Effector memory CD4-positive, alpha-beta T cell (primary cell): ENCODE measurements around the gene GSN.

Source experiments
- DNase-seq, 3 donors: peaks; one replicate each; pipeline ENCODE4 v3.0.0-alpha.2; 2020
- H3K27ac ChIP-seq: 2 replicates; pipeline ENCODE4 v1.7.0; 2013; ENCODE audit warnings: mild to moderate bottlenecking, low read length, moderate library complexity; ENCODE audit not compliant: insufficient read depth, poor library complexity, severe bottlenecking
- H3K27me3 ChIP-seq: replicated peaks from 2 replicates; pipeline ENCODE4 v1.7.0; 2013; ENCODE audit warnings: mild to moderate bottlenecking, low read length; ENCODE audit not compliant: insufficient read depth, control insufficient read depth, poor library complexity, severe bottlenecking
- H3K36me3 ChIP-seq: 2 replicates; pipeline ENCODE4 v1.7.0; 2013; ENCODE audit warnings: mild to moderate bottlenecking, low read length, moderate library complexity; ENCODE audit not compliant: control insufficient read depth, insufficient read depth
- H3K4me1 ChIP-seq: 2 replicates; pipeline ENCODE4 v1.7.0; 2013; ENCODE audit warnings: low read length, mild to moderate bottlenecking; ENCODE audit not compliant: control insufficient read depth, insufficient read depth, poor library complexity, severe bottlenecking
- H3K4me3 ChIP-seq: 2 replicates; pipeline ENCODE4 v1.7.0; 2013; ENCODE audit warnings: low read length, low read depth, mild to moderate bottlenecking; ENCODE audit not compliant: insufficient read depth, poor library complexity, severe bottlenecking
- H3K9me3 ChIP-seq: 2 replicates; pipeline ENCODE4 v1.7.0; 2013; ENCODE audit warnings: mild to moderate bottlenecking, low read length, moderate library complexity; ENCODE audit not compliant: control insufficient read depth

Gene GSN

GRCh38 chr9:121369595-121370265 lies 101.8 kb downstream of the GSN start, which contains the start of gene STOM:
Gene STOM (minus strand): TSS chr9:121370250. CDS start chr9:121370187, 63 bp downstream.
- Histone ChIP-seq H3K27me3 (no peaks in the 10 kb centered on the region), H3K4me3 (peak within 1 kb of the TSS; percentile 90), H3K36me3 (no peaks in the 10 kb centered on the region), H3K9me3 (no peaks in the 10 kb centered on the region), H3K4me1 (peaks cover 7% of the 10 kb centered on the region), H3K27ac (peak within 1 kb of the TSS; percentile 85)
- peak; percentile 53 to 60 (median 56) for DNase-seq

- peaks cover 7% of the 10 kb centered on the region for H3K4me1 ChIP-seq
- H3K9me3 ChIP-seq = no peaks in the 10 kb centered on the region
- DNase-seq = no peak
- no peaks in the 10 kb centered on the region for H3K27me3 ChIP-seq
- H3K4me3 ChIP-seq = no peak overlapping the region
- H3K27ac ChIP-seq = no peak overlapping the region
- no peaks in the 10 kb centered on the region for H3K36me3 ChIP-seq
These were observed 103.6 kb downstream of the GSN start for GRCh38 chr9:121371495-121372061.

DNA sequence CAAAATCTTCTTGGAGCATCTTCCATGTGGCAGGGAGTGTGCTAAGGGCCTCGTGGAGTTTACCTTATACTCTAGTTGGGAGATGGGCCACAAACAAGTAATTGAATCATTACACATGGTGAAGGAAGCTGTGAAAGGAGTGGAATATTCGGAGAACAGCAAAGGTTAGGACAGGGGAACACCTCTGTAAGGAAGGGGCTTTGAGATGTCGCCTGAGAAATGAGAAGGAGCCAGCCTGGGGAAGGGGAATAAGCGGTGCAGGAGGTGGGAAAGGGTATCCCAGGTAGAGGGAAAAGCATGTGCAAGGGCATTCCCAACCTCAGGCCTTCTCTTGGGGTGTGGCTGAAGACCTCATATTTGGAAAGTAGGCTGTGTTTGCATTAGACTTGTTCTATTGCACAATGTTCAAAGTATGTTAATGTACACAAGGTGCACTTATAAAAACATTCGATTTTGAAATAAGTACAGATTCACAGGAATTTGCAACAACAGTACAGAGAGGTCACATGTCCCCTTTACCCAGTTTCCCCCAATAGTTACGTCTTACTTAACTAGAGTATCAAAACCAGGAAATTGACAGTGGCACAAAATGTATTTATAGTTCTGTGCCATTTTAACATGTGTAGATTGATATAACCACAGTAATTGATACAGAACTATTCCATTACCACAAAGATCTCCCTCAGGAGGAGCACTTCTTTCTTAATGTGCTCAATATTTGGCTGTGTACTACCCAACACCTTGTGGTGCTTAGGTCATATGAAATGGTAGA lies 104.5 kb downstream of the GSN start:
- H3K36me3 ChIP-seq = no peaks in the 10 kb centered on the region
- no peak for DNase-seq
- H3K4me3 ChIP-seq = no peak overlapping the region
- peaks cover 7% of the 10 kb centered on the region for H3K4me1 ChIP-seq
- H3K9me3 ChIP-seq = no peaks in the 10 kb centered on the region
- H3K27ac ChIP-seq = no peak overlapping the region
- H3K27me3 ChIP-seq = no peaks in the 10 kb centered on the region

DNA sequence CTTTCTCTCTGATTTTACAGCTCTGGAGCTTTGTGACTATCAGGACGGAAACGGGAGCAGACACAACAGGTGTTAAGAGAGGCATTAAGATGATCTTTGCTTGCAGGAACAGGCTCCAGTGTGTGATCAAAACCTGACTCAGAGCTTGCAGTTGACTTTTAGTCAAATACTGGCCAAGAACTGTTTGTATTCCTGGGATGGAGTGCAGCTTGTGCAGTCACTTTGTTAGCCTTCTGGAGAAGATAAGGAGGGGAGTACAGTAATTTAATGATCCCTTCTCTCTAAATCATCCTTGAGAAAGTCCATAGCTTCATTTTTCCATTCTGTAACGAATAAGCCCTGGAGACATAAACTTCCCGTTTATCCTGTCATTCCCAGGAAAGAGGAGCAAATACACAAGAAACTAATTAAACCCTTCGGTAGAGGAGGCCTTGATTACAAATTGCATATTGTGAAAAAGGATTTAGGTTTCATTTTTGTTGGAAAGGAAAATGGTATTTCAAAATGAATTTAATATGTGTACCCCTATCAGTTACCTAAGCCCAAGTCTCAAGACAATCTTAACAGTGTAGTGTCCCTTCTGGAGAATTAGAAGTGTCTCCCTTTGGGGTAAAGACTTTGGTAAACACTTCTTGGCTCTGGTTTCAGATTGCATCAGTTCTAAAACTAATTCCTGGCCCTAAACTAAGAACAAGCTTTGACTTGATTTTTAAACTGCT lies 105.2 kb downstream of the GSN start:
- H3K27ac ChIP-seq = no peak overlapping the region

DNA sequence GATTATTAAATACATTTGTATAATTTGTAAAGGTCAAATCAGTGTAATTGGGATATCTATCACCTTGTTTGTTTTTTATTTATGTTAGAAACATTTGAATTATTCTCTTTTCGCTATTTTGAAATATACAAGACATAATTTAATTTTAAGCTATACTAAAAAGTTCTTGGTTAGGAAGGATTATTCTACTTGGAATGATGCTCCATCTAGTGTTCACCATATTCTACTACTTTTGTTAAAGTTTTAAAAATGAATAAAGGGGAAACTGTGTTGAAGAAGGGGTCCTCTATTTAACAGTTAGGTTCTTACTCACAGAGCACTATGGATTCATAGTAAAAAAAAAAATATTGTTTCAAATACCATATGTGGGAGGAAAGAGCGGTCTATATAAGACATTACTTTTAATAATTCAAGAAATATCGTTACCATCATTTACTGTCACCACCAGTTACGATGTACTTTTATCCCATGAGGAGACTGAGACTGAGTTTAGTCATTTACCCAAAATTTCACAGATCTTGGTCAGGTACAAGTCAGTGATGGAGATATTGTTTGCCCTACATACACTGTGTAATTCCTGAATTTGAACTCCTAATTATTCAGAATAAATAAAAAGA lies 108.4 kb downstream of the GSN start:
- Histone ChIP-seq H3K27ac (no peak overlapping the region), H3K36me3 (no peaks in the 10 kb centered on the region), H3K4me3 (no peak overlapping the region), H3K4me1 (no peaks in the 10 kb centered on the region), H3K9me3 (no peaks in the 10 kb centered on the region), H3K27me3 (no peaks in the 10 kb centered on the region)
- DNase-seq = no peak

More for the DNA sequence above, 105.2 kb downstream of the GSN start:
- Histone ChIP-seq H3K4me1 (peaks cover 7% of the 10 kb centered on the region), H3K36me3 (no peaks in the 10 kb centered on the region), H3K27me3 (no peaks in the 10 kb centered on the region), H3K9me3 (no peaks in the 10 kb centered on the region), H3K4me3 (no peak overlapping the region)
- DNase-seq = no peak

- H3K4me1 ChIP-seq = no peaks in the 10 kb centered on the region
- no peaks in the 10 kb centered on the region for H3K36me3 ChIP-seq
- H3K9me3 ChIP-seq = no peaks in the 10 kb centered on the region
- no peak overlapping the region for H3K4me3 ChIP-seq
- H3K27ac ChIP-seq = no peak overlapping the region
- H3K27me3 ChIP-seq = no peaks in the 10 kb centered on the region
- DNase-seq = no peak
These were observed 112.9 kb downstream of the GSN start for GRCh38 chr9:121380846-121381245.
